GM19452 (cell line): ENCODE data around the gene ARHGAP5.

Experiments
- ATAC-seq: cut with Tn5 transposase; IDR thresholded peaks from one replicate; pipeline ENCODE4 v1.9.1; 2021; ENCODE audit not compliant: unreplicated experiment

Gene ARHGAP5

GRCh38 chr14:32074887-32075572 is 2.1 kb upstream of the ARHGAP5 start:
- no peak for ATAC-seq

DNA sequence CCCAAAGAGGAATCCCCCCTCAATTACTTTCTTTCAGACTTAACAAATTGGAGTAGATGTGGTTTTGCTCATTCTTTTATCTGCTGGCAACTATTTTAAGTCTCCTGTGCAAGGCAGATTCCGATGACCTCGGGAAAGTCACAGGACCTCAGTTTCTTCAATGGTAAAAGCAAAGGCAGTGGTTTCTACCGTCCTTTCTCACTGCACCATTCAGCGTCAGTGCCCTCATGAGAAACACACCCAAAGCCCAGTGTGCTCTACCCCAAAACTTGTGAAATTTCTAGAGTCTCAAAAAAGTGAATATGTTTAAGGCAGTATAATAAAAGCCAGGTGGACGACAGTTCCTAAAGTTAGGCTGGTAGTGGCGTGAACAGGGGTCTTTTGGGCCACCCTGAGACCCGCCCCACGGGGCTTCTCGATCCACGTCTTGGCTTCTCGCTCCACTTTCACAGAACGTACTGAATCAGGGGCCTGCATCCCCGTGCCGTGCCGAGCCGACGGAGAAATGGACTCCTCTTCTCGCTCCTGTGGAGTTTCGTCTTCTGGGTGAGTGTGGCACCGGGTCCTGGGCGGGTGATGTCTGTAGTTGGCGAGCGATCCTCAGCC is 1.3 kb upstream of the ARHGAP5 start:
- ATAC-seq = peak; percentile 25

- peak; percentile 57 for ATAC-seq
Measured at GRCh38 chr14:32076278-32077080, 625 bp upstream of the ARHGAP5 start.

DNA sequence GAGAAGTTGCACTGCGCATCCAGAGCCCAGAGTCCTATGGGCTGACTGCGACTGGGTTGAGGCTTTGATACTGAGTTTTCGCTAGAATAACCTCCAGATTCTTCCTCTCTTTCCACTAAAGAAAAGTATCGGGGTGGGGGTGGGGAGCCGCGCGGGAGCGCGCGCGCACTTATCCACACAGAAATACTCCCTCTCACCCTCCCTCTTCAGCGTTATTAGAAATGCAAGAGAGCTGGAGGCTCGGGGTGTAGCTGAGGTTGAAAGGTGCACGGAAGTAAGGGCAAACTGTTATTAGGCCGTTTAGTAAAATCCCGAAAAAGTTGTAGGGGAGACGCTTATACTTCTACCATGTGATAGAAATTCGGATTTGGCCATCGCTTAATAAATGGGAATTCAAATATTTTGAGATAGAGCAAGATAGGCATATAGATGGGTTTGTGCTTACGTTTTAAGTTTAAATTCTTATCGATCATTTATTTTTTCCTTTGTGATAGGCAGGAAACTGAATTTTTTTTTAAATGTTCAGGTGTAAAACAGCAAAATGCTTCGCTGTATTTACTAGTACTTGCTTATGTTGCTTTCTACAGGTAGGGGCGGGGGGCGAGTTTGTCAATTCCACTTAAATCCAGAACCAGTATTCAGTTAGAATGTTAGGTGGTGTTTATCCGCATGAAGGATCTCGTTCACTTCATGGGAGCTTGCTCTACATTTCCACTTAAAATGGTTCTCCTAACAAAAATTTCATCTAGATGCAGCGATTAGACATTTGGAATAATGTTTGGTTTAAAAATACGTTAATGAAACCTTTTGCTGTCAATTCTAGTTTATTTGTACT is 1.1 kb downstream of the ARHGAP5 start:
- ATAC-seq = no peak

- no peak for ATAC-seq
Measured at GRCh38 chr14:32078858-32079216, 1.7 kb downstream of the ARHGAP5 start.

DNA sequence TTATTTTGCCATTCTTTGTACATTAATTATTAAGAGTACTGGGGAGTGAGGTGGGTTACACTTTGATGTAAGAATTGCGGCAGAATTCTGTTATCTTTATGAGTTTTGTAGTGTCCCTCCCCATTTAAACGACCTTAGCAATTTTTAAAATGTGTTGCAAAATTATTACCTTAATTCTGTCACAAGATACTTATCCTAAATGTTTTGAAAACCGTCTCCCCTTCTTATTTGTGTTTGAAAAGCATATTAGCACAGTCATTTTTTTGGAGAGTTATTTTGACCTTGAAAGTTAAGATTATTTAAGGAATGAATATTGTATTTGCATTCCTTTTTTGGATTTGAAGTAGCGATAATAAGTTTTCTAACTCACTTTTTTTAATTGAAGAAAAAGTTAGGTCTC is 2.2 kb downstream of the ARHGAP5 start:
- no peak for ATAC-seq

GRCh38 chr14:32080001-32080510 is 3.0 kb downstream of the ARHGAP5 start:
- no peak for ATAC-seq

- no peak for ATAC-seq
Measured at GRCh38 chr14:32081901-32082300, 4.8 kb downstream of the ARHGAP5 start.

DNA sequence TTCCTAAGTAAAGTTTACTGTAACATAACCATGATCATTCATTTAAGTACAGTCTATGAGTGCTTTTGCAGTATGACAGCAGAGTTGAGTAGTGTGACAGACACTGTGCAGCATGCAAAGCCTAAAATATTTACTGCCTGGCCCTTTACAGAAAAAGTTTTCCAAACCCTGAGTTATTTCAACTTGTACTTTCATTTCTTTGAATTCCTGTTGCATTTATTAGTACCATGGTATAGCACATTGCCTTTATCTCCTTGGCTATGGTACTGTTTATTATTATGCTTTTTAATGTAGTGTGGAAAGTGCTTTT is 6.2 kb downstream of the ARHGAP5 start:
- no peak for ATAC-seq

- ATAC-seq = no peak
Measured at GRCh38 chr14:32083789-32084188, 6.7 kb downstream of the ARHGAP5 start.

DNA sequence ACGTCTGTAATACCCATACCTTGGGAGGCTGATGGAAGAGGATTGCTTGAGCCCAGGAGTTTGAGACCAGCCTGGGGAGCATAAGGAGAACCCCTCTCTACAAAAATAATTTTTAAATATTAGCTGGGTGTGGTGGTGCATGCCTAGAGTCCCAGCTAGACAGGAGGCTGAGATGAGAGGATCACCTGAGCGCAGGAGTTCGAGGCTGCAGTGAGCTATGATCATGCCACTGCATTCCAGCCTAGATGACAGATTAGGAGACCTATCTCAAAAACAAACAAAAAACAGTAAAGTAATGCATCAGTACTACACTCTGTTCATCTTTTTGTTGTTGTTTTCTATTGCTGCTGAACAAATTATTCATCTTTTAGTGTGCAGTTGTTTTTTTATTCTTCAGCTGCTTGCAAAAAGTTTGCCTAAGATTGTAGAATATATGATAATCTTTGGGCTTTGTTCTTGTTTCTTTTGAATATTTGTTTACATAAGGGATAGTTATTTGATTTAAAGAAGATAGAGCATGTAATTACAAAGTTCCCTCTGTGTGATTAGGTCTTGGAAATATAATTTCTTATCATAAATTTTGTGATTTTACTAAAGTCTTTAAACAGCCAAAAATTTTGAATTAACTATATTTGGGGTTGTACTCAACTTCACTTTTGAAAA is 8.2 kb downstream of the ARHGAP5 start:
- no peak for ATAC-seq

GRCh38 chr14:32085845-32086383 is 8.8 kb downstream of the ARHGAP5 start:
- ATAC-seq = no peak

DNA sequence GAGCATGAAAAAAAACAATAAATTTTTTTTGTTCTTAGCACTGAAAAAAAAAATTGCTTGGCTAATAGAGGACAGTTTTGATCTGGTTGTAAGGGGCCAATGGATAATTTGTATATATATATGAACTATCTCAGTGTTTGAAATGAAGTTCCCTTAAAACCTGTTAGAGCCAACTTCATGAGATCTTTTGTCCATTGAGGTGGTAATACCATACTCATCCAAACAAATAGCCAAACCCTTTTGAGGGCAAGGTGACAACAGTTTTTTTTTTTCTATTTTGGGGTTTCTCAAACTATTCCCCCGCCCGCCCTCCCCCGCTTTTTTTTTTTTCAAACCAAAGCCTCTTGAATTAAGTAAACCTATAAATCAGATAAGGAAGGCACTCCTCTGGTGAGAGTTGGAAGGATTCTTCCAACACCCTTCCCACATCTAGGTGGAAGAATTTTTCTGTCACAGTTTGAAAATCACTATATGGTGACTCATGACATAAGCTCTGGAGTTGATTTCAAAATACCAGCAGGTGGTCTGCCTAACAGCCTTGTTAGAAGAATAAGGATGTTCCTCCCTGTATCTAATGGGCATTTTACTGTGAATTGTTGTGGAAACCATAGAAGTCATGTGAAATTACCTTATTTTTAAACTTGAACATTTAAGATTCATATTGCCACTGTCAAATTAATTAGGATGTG is 10.2 kb downstream of the ARHGAP5 start:
- ATAC-seq = no peak

DNA sequence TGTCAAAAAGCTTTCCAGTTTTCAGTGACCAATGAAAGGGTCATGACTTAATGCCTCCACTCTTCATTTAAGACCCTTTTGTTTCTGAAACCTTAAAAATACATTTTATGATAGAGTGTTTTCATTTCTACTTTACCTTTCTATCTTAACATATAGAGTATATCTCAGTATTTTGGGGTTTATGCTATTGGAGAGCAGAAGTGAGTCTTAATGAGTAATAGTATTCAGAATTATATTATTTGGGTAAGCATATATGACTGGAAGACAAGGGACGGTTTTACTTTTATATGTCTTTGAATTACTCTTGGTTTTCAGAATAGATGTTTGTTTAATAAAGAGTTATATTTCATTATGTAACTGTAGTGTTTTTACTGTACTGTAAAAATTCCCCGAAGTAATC is 10.8 kb downstream of the ARHGAP5 start:
- no peak for ATAC-seq

DNA sequence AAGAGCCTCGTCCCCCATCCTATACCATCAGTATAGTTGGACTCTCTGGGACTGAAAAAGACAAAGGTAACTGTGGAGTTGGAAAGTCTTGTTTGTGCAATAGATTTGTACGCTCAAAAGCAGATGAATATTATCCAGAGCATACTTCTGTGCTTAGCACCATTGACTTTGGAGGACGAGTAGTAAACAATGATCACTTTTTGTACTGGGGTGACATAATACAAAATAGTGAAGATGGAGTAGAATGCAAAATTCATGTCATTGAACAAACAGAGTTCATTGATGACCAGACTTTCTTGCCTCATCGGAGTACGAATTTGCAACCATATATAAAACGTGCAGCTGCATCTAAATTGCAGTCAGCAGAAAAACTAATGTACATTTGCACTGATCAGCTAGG is 13.6 kb downstream of the ARHGAP5 start:
- ATAC-seq = no peak

DNA sequence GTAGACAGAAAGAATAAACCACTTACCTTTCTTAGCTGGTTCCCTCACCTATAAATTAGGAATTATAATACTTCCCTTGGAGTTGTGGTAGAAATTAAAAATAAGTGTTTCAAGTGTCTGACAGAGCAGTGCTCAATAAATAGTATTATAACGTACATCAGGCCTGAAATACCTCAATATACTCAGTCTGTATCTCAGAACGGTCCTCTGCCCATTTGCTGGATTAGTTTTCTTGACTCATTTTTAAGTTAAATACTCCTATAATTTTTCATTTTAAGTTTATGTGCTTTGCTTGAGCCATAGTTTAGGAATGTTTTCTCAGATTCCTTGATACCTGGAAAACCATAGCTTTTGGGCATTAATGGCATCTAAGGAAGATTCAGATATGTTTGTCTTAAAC is 22.4 kb downstream of the ARHGAP5 start:
- no peak for ATAC-seq

- ATAC-seq = no peak
Measured at GRCh38 chr14:32100175-32100574, 23.1 kb downstream of the ARHGAP5 start.

DNA sequence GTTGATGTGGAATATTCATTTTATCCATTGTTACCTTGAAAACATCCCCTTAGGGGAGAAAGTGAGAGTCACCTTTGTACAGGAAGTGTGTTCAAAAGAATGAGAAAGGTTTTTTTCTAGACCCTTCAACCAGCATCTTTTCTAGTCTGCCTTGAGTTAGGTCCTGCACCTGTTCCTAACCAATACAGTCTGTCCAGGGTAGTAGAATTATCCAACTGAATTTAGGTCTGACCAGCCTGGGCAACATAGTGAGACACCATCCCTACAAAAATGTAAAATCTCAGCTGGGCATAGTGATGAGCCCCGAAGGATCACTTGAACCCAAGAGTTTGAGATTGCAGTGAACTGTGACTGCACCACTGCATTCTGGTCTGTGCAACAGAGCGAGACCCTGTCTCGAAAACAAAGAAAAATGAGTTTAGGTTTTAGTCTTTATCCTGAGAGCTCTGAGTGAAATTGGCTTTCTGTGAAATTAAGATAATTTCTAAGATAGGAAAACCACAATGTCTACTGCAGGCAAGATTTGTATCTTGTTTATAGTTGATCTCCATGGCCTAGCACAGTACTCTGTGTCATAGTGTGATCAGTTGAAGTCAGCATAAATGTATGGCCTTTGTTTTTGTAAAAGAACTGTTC is 25.2 kb downstream of the ARHGAP5 start:
- peak; percentile 67 for ATAC-seq

- ATAC-seq = no peak
Measured at GRCh38 chr14:32102968-32103367, 25.9 kb downstream of the ARHGAP5 start.
